Skeletal muscle tissue (tissue), 4 donors: ENCODE results near the gene CPOX. TPM values are rescaled to one million over a fixed set of nuclear protein-coding genes. Genes with fewer than 3 reads are reported as not detected.

Experiments
- H3K27ac ChIP-seq: one replicate; pipeline ENCODE4 v1.7.0; 2013; ENCODE audit warnings: mild to moderate bottlenecking, low read depth, low read length, inconsistent platforms
- H3K27me3 ChIP-seq, 3 donors: one replicate each; pipeline ENCODE4 v1.7.0; 2013; ENCODE audit warnings: low read length in 3 of 3; ENCODE audit not compliant: control insufficient read depth in 3 of 3, insufficient read depth in 3 of 3
- H3K36me3 ChIP-seq, 3 donors: one replicate each; pipeline ENCODE4 v1.7.0; 2013; ENCODE audit warnings: low read length in 3 of 3; ENCODE audit not compliant: control insufficient read depth in 3 of 3, insufficient read depth in 3 of 3
- H3K4me1 ChIP-seq, 3 donors: one replicate each; pipeline ENCODE4 v1.7.0; 2013; ENCODE audit warnings: low read length in 3 of 3, mild to moderate bottlenecking in 3 of 3; ENCODE audit not compliant: control insufficient read depth in 3 of 3, insufficient read depth in 3 of 3
- H3K4me3 ChIP-seq, 3 donors: one replicate each; pipeline ENCODE4 v1.7.0; 2013; ENCODE audit warnings: low read length in 3 of 3
- H3K9ac ChIP-seq, 3 donors: one replicate each; pipeline ENCODE4 v1.7.0; 2013; ENCODE audit warnings: low read length in 3 of 3, mild to moderate bottlenecking in 3 of 3, moderate library complexity in 2 of 3, low read depth in 1 of 3
- H3K9me3 ChIP-seq, 3 donors: one replicate each; pipeline ENCODE4 v1.7.0; 2013; ENCODE audit warnings: low read length in 3 of 3; ENCODE audit not compliant: control insufficient read depth in 3 of 3
- total RNA-seq: library from RNA; depleted of rRNA; stranded (reverse); fragments of >200 nt; gene quantifications from one replicate; pipeline ENCODE4 v1.2.3, GENCODE V29; 2014
- donor health status: Osteomylitis.

Gene CPOX
- total RNA-seq, 1 donor from 2014 or later: 13.6 TPM

DNA sequence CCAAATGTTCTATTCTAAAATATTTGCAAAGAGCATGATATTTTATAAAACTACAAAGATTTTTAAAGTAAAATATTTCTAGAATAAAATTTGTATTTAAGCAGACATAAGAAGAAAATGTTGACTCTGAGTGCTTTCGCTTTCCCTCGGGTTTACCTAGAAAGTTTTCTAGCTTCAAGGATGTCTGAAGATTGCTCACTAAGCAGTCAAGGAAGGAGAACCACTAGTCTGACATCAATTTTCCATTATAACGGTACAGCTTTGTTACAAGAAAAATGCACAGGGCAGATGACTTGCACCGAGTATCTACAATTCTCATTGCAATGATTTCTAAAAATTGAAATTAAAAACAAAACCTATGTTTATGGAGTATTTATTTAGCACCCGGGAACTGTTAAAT, 47.5 kb downstream of the CPOX start:
- H3K9ac ChIP-seq: no peak overlapping the region

DNA sequence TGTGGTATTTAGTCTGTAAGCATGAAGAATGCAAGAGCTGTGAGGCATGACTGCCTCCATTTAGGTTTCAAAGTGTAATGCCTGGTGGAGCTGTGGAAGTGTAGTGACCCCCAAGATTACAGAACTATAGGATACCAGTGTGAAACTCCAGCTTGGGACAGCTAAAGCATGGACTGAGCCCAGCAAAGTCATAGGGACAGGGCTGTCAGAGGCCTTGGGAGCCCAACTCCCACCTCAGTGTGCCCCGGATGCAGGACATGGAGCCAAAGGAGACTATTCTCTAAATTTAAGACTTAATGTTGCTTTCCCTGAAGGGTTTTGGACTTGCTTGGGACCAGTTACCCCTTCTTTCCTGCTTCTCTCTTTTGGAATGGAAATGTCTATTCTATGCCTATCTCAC, 50.8 kb downstream of the CPOX start:
- Histone ChIP-seq H3K27ac (no peak overlapping the region), H3K4me1 (no peaks in the 10 kb centered on the region), H3K27me3 (no peaks in the 10 kb centered on the region), H3K36me3 (no peaks in the 10 kb centered on the region), H3K9ac (no peak overlapping the region), H3K9me3 (no peaks in the 10 kb centered on the region), H3K4me3 (no peak overlapping the region)

More for the DNA sequence above, 47.5 kb downstream of the CPOX start:
- Histone ChIP-seq H3K4me3 (no peak overlapping the region), H3K27me3 (no peaks in the 10 kb centered on the region), H3K4me1 (no peaks in the 10 kb centered on the region), H3K36me3 (no peaks in the 10 kb centered on the region), H3K9me3 (no peaks in the 10 kb centered on the region), H3K27ac (no peak overlapping the region)

DNA sequence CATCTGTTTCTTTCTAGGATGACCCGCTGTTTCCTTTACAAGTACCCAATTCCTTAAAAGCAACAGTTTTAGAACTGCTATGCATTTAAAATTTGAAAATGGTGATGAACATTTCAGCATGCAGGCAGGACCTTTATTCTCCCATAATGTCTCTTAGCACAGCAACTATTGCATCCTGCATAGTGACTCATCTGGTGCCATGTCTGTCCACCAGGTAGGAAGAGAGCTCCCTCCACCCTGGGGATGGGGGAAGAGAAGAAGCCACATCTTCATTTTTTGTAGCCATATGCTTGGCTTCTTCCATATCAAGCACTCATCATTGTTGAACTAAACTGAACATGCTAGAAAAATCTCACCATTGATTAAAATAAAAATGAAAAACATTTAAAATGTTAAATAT, 51.7 kb downstream of the CPOX start:
- Histone ChIP-seq H3K4me1 (no peaks in the 10 kb centered on the region), H3K36me3 (no peaks in the 10 kb centered on the region), H3K4me3 (no peak overlapping the region), H3K27ac (no peak overlapping the region), H3K9me3 (no peaks in the 10 kb centered on the region), H3K9ac (no peak overlapping the region), H3K27me3 (no peaks in the 10 kb centered on the region)

DNA sequence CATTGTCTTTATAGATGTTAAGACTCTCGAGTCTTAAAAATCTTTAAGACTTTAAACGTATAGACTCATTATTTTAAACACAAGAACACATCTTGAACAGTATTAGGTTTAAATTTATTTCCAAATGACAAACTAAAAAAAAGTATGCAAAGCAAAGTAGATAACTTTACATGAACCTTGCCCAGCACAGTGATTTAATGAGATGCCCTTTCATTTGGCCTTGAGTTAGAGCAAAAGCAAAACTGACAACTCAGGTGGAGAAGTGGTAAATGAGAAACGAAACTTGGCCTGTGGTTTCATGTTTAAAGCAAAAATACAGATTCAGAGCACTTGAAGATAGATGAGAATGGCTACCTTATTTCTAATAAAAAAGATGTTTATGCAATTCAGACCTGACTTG, 53.1 kb downstream of the CPOX start:
- H3K4me1 ChIP-seq: no peaks in the 10 kb centered on the region
- no peak overlapping the region for H3K27ac ChIP-seq
- no peak overlapping the region for H3K4me3 ChIP-seq
- no peaks in the 10 kb centered on the region for H3K36me3 ChIP-seq
- no peak overlapping the region for H3K9ac ChIP-seq
- no peaks in the 10 kb centered on the region for H3K9me3 ChIP-seq
- H3K27me3 ChIP-seq: no peaks in the 10 kb centered on the region

DNA sequence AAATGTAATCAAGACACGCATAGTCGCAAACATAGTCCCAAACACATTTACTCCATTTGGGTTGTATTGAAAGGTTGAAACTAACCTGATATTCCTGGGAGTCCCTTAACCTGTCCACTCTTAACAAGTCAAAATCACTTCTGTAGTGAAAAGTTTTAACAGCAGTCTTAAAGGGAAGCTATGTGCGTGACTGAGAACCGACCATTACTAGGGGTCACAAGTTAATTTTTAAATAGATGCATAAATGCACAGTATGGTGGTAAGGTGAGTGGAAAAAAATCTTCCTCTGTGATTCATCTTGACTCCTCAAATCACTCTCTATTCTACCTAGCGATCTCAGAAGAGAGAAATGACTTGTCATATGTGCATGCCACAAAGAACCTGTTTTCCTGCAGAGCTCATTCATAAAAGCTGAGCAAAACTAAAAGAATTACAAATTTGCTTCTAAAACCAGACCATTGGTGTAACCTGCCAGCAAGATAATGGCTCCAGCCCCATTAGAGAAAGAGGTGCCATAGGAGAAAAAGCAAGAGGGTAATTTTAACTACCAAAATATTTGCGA, 56.9 kb downstream of the CPOX start:
- Histone ChIP-seq H3K36me3 (no peaks in the 10 kb centered on the region), H3K4me1 (no peaks in the 10 kb centered on the region), H3K27ac (no peak overlapping the region), H3K9me3 (no peaks in the 10 kb centered on the region), H3K9ac (no peak overlapping the region), H3K27me3 (no peaks in the 10 kb centered on the region), H3K4me3 (no peak overlapping the region)

DNA sequence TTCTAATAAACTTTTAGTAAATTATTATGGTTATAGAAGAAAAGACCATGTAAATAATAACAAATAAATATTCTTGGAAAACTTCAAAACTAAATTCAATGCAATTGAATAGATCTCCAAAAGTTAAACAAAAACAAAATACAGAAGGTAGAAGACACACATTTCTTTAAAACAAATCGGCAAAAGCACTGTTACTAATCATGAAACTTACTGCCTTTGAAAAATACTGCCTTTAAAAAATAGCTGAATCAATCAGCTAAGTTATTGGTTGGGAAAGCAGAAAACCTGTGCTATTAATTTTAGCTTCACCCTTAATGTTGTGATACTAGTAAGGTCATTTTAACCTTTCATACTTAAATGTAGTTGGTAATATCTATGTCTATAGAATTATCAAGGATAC, 58.7 kb downstream of the CPOX start:
- Histone ChIP-seq H3K4me3 (no peak overlapping the region), H3K9me3 (no peaks in the 10 kb centered on the region), H3K27me3 (no peaks in the 10 kb centered on the region), H3K27ac (no peak overlapping the region), H3K9ac (no peak overlapping the region), H3K36me3 (no peaks in the 10 kb centered on the region), H3K4me1 (no peaks in the 10 kb centered on the region)

DNA sequence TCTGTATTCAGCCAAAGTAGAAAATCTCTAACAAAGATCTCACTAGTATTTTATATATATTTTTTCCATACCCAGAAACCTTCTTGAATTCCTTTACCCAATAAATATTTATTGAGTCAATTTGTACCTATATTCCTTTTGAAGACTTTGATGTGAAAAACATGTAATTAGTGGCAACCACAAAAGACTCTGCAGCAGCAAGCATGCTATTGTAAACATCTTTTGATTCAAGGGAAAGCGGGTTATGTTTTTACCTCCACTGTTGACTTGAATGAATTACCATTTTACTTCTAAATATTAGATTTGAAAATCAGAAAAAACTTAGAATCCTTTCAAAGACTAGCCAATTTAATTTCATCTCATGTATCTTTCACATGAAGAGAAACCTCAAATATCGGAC, 59.2 kb downstream of the CPOX start:
- no peaks in the 10 kb centered on the region for H3K9me3 ChIP-seq
- no peak overlapping the region for H3K9ac ChIP-seq
- H3K36me3 ChIP-seq: no peaks in the 10 kb centered on the region
- H3K27ac ChIP-seq: no peak overlapping the region
- no peaks in the 10 kb centered on the region for H3K27me3 ChIP-seq
- H3K4me3 ChIP-seq: no peak overlapping the region
- no peaks in the 10 kb centered on the region for H3K4me1 ChIP-seq

DNA sequence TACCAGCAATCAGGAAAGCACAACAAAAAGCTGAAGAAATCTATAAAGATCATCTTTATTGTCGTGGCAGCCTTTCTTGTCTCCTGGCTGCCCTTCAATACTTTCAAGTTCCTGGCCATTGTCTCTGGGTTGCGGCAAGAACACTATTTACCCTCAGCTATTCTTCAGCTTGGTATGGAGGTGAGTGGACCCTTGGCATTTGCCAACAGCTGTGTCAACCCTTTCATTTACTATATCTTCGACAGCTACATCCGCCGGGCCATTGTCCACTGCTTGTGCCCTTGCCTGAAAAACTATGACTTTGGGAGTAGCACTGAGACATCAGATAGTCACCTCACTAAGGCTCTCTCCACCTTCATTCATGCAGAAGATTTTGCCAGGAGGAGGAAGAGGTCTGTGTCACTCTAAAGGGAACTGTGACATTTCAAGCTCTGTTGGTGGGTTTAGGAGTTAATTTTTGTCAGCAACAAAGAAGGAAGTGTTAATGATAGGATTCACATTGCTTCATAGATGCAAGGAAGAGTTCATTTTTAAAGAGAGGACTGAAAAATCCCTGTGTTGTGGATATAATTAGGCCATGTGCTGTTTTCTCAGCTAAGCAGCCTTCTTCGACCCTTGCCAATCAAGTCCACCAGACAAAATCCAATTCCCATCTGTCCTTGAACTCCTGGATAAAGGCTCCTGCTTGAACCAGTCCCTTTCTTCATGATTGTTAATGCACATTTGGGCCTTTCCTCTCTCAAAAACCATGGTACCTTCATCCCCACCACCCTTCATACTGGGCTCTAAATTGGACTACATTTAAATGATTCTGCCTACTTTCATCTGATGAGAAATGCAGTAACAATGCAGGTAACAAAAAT, 60.5 kb downstream of the CPOX start:
- Histone ChIP-seq H3K4me3 (no peak overlapping the region), H3K9me3 (no peaks in the 10 kb centered on the region), H3K27me3 (no peaks in the 10 kb centered on the region), H3K9ac (no peak overlapping the region), H3K4me1 (no peaks in the 10 kb centered on the region), H3K36me3 (no peaks in the 10 kb centered on the region), H3K27ac (no peak overlapping the region)

DNA sequence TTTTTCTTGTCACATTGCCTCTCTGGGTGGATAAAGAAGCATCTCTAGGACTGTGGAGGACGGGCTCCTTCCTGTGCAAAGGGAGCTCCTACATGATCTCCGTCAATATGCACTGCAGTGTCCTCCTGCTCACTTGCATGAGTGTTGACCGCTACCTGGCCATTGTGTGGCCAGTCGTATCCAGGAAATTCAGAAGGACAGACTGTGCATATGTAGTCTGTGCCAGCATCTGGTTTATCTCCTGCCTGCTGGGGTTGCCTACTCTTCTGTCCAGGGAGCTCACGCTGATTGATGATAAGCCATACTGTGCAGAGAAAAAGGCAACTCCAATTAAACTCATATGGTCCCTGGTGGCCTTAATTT, 61.2 kb downstream of the CPOX start:
- Histone ChIP-seq H3K4me1 (no peaks in the 10 kb centered on the region), H3K27me3 (no peaks in the 10 kb centered on the region), H3K9ac (no peak overlapping the region), H3K36me3 (no peaks in the 10 kb centered on the region), H3K27ac (no peak overlapping the region), H3K4me3 (no peak overlapping the region), H3K9me3 (no peaks in the 10 kb centered on the region)

DNA sequence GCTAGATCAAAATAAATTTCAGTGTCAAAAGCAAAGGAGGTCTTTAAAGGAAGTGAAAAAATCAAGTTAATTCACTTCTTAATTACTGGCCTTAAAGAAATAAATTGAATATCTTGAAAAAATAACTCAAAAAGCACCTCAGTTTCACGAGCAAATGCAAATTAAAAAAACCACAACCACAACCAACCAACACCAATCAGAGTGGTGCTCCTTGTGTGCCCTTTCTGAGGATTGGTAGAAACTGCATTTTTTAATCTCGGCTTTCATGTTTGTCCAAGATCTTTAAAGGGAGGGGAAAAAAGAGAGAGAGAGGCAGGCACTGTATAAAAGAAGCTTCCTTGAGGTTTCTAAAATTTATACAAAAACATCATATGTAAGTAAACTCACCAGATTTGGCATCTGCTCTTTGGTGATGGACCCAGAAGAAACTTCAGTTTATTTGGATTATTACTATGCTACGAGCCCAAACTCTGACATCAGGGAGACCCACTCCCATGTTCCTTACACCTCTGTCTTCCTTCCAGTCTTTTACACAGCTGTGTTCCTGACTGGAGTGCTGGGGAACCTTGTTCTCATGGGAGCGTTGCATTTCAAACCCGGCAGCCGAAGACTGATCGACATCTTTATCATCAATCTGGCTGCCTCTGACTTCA, 61.7 kb downstream of the CPOX start, which contains the start of gene GPR15:
Gene GPR15 (plus strand): TSS at position 357 of the 653 bp plus-strand sequence. CDS start 56 bp downstream, at position 413.
- no peak within 1 kb of the TSS for H3K9ac ChIP-seq
- no peak within 1 kb of the TSS for H3K27ac ChIP-seq
- H3K4me1 ChIP-seq: no peaks in the 10 kb centered on the region
- H3K27me3 ChIP-seq: no peaks in the 10 kb centered on the region
- no peaks in the 10 kb centered on the region for H3K9me3 ChIP-seq
- H3K36me3 ChIP-seq: no peaks in the 10 kb centered on the region
- H3K4me3 ChIP-seq: no peak within 1 kb of the TSS
